HG02943 (cell line): ENCODE data around the gene HAGHL.
"Not testable (repeated sequence)": the region's sequence is repeated elsewhere in the genome, so short reads cannot be mapped to it uniquely, and the experiment has no call there.

ENCODE experiments used
- ATAC-seq: cut with Tn5 transposase; IDR thresholded peaks from one replicate; pipeline ENCODE4 v1.9.1; 2021; ENCODE audit warnings: mild to moderate bottlenecking, low read depth, moderate library complexity; ENCODE audit not compliant: unreplicated experiment

Gene HAGHL

GRCh38 chr16:766820-767640, 40.1 kb downstream of the HAGHL start:
- ATAC-seq, result no peak

- no peak for ATAC-seq
These were observed 40.9 kb downstream of the HAGHL start for GRCh38 chr16:767743-768235.

- ATAC-seq, result no peak
These were observed 41.5 kb downstream of the HAGHL start for GRCh38 chr16:768428-768827.

GRCh38 chr16:769184-769784, 42.4 kb downstream of the HAGHL start:
- no peak for ATAC-seq

- ATAC-seq, result no peak
These were observed 43.0 kb downstream of the HAGHL start for GRCh38 chr16:769934-770333.

GRCh38 chr16:770411-770810, 43.5 kb downstream of the HAGHL start:
- no peak for ATAC-seq

GRCh38 chr16:772959-773358, 46.1 kb downstream of the HAGHL start:
- ATAC-seq, result no peak

- ATAC-seq, result no peak
These were observed 47.4 kb downstream of the HAGHL start for GRCh38 chr16:774086-775001.

GRCh38 chr16:775236-775796, 48.4 kb downstream of the HAGHL start:
- no peak for ATAC-seq

- not testable (repeated sequence) for ATAC-seq
These were observed 49.4 kb downstream of the HAGHL start for GRCh38 chr16:776298-776697.

- no peak for ATAC-seq
These were observed 49.9 kb downstream of the HAGHL start for GRCh38 chr16:776824-777223.

- no peak for ATAC-seq
These were observed 50.9 kb downstream of the HAGHL start for GRCh38 chr16:777826-778225.

- ATAC-seq, result no peak
These were observed 51.5 kb downstream of the HAGHL start for GRCh38 chr16:778447-778846.

- no peak for ATAC-seq
These were observed 52.1 kb downstream of the HAGHL start for GRCh38 chr16:778909-779527.
